Epithelial cell of esophagus (primary cell): ENCODE results near the gene CYBA.

Source experiments
- DNase-seq: peaks from one replicate; pipeline ENCODE4 v3.0.0; 2010; ENCODE audit warnings: low read depth
- H3K4me3 ChIP-seq: 2 replicates; pipeline ENCODE4 v1.5.1; 2011; ENCODE audit warnings: mild to moderate bottlenecking, low read length, control low read depth
- TF ChIP-seq, protein P1 (sequence below): IDR thresholded peaks from 2 replicates; pipeline ENCODE4 v1.5.1; 2011; ENCODE audit warnings: low read depth, mild to moderate bottlenecking, low read length, control low read depth, inconsistent platforms; ENCODE audit not compliant: insufficient read depth; ENCODE audit errors: missing control alignments

Gene CYBA

DNA sequence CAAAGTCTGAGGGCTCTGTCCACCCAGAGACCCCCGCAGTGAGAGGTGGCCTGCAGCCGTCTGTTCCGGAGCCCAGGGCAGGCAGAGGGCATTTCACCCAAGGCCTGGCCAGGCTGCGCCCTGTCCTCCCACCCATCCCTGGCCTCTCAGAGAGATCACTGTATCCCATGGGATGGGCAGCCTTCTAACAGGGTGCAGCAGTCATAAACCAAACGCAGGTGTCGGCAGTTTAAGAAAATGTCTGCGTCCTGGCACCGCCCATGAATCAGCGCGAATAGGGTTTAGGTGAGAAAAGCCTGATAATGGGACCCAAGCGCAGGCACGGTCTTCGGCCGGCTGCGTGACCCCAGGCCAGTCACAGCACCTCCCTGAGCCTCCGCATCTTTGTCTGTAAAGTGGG lies 5.4 kb downstream of the CYBA start:
- H3K4me3 ChIP-seq, result no peak overlapping the region
- DNase-seq, result no peak
- TF ChIP-seq, protein P1, sequence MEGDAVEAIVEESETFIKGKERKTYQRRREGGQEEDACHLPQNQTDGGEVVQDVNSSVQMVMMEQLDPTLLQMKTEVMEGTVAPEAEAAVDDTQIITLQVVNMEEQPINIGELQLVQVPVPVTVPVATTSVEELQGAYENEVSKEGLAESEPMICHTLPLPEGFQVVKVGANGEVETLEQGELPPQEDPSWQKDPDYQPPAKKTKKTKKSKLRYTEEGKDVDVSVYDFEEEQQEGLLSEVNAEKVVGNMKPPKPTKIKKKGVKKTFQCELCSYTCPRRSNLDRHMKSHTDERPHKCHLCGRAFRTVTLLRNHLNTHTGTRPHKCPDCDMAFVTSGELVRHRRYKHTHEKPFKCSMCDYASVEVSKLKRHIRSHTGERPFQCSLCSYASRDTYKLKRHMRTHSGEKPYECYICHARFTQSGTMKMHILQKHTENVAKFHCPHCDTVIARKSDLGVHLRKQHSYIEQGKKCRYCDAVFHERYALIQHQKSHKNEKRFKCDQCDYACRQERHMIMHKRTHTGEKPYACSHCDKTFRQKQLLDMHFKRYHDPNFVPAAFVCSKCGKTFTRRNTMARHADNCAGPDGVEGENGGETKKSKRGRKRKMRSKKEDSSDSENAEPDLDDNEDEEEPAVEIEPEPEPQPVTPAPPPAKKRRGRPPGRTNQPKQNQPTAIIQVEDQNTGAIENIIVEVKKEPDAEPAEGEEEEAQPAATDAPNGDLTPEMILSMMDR, result no peak

- TF ChIP-seq, protein P1, result no peak
- H3K4me3 ChIP-seq, result no peak overlapping the region
- DNase-seq, result no peak
Observed at GRCh38 chr16:88643644-88643932, 7.3 kb downstream of the CYBA start.

DNA sequence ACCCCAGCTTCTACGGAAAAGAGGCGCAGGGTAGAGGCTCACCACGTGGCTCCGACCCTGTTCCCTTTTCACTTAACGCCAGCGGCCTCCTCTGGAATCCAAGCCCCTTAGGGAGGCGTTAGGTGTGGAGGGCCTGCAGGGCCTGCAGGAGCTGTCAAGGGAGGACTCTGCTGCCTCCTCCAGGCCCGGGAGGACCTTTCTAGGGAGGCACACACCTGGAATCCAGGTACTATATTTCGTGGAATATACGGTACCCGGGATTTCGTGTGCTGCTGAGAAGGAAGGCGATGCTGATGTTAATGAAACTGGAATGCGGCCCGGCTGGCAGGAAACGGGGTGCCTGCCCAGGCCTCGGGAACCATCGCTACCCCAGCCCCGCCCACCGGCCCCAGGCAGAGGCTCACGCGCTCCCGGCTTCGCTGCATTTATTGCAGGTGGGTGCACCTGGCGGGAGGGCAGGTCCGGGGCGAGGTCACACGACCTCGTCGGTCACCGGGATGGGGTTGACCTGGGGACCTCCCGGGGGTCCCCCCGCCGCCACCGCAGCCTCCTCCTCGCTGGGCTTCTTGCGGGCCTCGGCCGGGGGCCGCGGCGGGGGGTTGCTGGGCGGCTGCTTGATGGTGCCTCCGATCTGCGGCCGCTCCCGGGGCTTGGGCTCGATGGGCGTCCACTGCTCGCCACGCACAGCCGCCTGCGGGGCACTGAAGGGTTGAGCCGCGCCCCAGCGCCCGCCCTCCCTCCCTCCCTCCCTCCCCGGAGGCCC lies 7.8 kb downstream of the CYBA start:
- no peak overlapping the region for H3K4me3 ChIP-seq
- TF ChIP-seq, protein P1, result no peak
- no peak for DNase-seq

DNA sequence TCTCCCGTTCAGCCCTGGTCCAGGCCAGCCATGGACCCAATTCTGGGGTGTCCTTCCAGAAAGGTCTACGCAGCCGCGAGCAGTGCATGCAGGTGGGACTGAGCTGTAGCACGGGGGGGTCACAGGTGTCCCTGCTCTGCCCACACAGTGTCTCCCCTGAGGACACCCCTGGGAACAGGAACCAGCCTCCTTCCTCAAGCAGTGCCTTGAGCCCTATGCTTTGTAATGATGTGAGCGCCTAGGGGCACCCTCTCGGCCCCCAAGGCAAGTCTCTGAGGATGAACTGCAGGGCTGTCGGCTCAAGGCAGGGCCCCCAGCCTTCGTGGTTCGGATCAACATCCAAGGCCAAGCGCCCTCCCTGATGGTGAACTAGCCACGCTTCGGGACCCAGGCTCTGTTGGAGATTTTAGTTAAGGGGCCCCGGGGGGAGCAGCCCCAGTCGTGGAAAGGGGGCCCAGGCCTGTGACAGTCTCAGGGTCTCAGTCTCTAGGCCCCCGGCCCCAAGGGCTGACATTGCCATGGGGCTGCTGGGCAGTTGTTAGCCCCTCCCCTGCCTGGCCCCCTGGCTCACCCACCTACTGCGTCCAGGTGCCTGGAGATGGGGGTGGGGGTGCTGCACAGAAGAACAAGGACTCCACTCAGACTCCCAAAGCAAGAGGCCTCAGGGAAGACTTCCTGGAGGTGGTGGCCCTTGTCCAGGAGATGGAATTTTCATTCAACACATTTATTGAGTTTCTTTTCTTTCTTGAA lies 10.2 kb downstream of the CYBA start:
- DNase-seq, result no peak
- TF ChIP-seq, protein P1, result no peak
- H3K4me3 ChIP-seq, result no peak overlapping the region

- TF ChIP-seq, protein P1, result no peak
- H3K4me3 ChIP-seq, result no peak overlapping the region
- DNase-seq, result no peak
Observed at GRCh38 chr16:88640039-88640495, 10.8 kb downstream of the CYBA start.

- H3K4me3 ChIP-seq, result no peak overlapping the region
- no peak for DNase-seq
- TF ChIP-seq, protein P1, result no peak
Observed at GRCh38 chr16:88639231-88640038, 11.4 kb downstream of the CYBA start.
